Limb (tissue), 2 donors: ENCODE measurements around the gene TET2.

ENCODE experiments used
- DNase-seq, 2 donors: peaks; one replicate each; pipeline ENCODE4 v3.0.0-alpha.2; 2016; ENCODE audit errors: extremely low spot score in 2 of 2

TET2 gene

DNA sequence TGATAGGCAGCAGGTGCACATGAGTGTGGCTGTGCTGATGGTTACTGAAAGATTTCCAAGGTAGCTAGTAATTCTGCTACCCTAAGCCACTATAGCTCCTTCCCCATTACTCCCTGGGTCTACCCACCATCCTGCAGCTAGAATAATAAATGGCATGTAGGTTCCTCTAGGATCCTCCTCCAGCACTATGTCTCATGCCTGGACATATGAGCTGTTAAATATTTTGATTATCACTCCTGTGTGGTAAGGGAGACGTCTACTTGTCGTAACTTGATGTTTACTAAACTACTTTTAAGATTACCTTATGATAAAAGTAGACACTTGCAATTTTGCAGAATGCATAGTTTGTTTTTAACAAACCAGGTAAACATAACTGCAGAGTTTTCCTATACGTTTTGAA, 35.5 kb downstream of the TET2 start:
- DNase-seq, result no peak

DNA sequence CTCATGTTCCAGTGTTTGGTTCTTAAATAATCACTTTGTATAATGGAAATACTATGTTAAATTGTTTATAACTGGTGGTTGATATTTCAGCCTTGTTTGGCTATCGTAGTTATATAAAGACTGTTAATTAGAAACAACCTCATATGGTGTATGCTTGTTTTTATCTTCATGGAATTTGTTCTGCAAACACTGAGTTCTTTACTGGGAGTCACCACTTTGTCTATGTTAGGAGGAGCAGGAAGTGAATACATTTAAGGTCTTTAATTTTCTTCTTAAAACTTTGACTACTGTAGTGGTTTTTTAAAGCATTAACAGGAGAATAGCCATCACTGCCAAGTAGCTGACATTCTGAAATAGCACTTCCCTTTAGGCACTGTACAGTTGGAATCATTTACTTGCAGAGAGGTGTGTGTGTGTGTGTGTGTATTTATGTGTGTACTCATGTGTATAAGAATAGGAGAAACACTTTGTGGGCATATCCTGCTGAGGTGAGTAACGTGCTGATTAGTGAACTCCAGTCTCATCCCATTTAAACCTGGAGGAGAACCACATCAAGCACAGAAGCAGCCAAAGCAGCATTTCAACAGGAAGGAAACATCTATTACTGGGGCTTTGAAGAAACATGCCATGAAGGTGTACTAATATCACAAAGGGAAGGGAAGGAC, 37.8 kb downstream of the TET2 start:
- DNase-seq, result no peak

- DNase-seq, result no peak
Observed at GRCh38 chr4:105186701-105187161, 40.1 kb downstream of the TET2 start.

DNA sequence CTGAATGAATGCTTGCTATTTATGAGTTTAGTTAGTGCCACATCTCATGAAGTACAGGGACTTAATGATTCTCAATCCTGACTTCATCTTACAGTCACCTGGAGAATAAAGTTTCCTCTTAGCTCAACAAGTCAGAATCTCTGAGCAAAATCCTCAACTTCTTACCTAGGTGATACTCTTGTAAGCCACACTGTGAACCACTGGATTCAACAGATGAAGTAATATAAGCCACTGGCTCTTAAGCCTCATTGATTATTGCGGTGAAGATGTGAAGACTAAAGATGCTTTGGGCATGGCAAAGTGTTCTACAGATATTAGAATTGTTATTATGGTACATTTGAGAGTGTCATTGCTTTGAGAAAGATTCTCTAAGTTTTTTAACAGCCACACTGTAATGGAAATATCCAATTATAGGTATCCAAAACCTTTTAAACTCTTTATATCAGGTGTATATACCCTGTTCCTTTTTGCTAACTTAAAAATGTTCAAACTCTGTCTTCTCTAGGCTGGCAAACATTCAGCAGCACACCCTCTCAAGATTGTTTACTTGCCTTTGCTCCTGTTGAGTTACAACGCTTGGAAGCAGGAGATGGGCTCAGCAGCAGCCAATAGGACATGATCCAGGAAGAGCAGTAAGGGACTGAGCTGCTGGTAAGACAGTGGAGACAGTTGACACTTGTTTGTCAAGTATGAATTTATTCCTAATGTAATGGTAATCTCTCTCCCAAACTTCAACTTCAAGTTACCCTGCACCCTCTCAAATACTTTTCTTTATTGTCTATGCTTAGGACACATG, 43.4 kb downstream of the TET2 start:
- DNase-seq, result no peak

GRCh38 chr4:105191621-105192210, 45.0 kb downstream of the TET2 start:
- DNase-seq, result no peak

DNA sequence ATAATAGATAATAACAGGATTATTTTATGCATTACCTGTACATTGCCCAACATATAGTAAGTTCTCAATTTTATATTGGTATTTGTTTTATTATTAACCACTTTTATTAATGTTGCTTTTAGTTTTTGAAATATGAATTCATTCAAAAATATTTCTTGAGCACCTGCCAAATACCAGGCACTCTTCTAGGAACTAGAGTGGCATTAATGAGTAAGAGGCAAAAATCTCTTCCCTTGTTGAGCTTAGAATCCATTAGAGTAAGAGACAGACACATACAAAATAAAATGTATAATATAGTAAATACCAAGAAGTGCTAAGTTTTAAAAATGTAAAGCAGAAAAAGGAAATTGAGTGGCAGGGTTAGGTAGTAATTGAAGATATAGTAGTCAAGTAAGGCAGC, 45.8 kb downstream of the TET2 start:
- no peak for DNase-seq

- no peak for DNase-seq
Observed at GRCh38 chr4:105192910-105193309, 46.2 kb downstream of the TET2 start.

DNA sequence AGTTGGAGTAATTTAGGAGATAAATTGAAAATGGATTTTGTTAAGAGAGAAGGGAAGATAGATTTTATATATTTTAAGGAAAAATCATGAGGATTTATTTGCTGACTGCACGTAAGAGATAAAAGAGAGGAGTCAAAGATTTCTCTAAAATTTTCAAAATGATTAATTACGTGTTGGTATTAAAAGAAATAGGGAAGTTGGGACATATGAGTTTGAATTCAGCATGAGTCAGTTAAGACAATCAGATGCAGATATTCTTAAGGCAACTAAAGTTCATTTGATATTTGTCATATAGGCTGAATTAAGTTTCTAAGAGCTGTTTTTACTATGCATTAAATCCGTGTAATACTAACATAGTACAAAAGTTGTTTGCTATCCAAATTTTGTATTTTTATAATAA, 46.9 kb downstream of the TET2 start:
- no peak for DNase-seq

- DNase-seq, result no peak
Observed at GRCh38 chr4:105194328-105195231, 47.9 kb downstream of the TET2 start.

DNA sequence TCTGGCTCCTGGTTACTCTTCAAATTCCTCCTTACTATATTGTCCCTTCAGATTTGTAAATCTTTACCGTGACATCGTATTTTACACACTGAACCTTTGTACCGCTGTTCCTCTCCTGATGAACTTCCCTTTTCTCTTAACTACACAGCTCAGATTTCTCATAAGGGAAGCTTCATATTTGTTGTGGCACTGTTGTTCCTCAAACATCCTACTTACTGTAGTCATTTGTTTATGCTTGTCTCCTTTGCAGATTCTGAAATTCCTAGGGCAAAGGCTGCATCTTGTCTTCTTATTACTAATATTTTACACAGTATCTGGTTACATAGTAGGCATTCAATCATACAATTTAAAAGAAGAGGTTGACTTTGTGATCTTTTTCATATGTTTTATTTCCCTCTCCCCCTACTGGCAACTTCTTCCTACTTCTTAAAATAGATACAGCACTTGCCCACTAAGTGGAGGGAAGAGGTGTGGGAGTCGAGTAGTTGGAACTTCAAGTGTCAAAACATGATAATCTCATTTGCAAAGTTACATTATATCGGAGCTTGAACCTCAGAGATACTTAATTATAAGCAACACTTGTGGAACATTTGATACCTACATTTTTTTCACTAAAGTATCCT, 50.0 kb downstream of the TET2 start:
- DNase-seq, result no peak

DNA sequence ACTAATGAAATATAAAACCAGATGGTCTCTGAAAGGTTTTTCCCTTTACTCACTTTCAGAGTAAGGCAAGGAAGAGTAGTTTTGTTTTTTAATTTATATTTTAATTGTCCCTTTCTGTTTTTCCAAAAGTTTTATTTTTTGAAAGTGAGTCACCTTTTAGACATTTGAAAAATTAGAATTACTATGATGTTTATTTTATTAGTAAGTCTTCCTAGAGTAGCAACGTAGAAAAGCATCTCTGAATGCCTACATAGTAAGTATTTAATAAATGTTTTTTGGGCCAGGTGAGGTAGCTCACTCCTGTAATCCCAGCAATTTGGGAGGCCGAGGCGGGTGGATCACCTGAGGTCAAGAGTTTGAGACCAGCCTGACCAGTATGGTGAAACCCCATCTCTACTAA, 51.1 kb downstream of the TET2 start:
- no peak for DNase-seq

DNA sequence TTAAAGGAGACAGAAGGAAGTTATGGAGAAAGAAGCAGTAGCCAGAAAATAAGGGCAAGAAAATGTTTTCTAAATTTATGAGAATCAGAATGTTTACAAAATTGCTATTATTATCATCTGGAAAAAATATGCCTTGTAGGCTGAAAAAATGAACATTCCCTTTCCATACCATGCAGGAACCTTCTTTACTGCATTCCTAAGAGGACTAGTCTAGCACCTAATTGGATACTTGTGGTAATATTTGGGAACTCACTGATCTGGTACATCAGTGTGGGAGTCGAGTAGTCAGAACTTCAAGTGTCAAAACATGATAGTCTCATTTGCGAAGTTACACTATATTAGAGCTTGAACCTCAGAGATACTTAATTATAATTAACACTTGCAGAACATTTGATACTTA, 51.9 kb downstream of the TET2 start:
- DNase-seq, result no peak

DNA sequence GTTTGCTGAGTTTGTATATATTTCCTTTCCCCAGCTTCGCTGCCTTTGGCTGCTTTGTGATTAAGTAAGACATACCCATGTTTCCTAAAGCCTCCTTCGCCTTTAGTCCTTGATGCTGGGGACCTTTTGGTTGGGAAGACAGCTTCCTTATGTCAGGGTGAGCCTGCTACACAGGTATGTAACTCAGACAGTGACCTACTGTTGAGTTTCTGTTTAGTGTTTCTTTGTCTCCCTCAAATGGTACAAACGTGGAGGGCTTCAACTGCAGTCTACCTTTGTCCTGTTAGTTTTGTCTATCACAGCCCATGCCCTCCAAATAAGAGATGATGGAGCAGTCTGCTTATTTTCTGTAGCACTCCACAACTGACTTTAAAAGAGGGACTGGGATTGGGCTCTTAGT, 59.5 kb downstream of the TET2 start:
- DNase-seq, result no peak

- no peak for DNase-seq
Observed at GRCh38 chr4:105207386-105207785, 60.7 kb downstream of the TET2 start.

- no peak for DNase-seq
Observed at GRCh38 chr4:105208561-105208960, 61.9 kb downstream of the TET2 start.

- no peak for DNase-seq
Observed at GRCh38 chr4:105210916-105211315, 64.2 kb downstream of the TET2 start.

DNA sequence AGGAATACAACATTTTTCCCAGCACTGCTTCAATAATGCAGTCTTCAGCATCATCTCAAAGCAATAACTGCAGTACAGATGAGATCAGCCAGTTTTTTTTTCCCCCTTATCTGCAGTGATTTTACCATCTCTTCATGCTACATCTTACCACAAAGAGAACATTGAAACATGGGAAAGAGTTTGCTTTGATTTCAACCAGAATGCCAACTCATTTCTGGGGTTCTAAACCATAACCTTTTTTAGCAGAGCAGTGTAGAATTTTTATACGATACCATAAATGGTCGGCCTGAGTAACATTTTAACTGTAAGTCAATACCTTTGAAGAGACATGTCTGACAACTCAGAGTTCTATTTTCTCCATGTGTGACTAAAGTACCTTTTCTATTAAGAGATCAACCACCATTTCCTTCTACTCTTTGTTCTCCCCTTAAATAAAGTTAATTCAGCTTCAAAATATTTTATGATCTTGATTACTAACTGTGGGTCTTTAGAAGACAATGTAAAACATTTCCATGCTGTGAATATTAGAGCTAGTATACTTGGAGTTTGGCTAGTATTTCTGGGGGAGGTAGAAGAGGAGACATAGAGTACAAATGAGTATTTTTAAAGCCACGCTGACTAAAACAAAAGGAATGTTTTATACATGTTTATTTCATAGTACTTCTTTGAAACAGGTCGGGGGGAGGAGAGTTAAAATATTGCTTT, 69.1 kb downstream of the TET2 start:
- no peak for DNase-seq

DNA sequence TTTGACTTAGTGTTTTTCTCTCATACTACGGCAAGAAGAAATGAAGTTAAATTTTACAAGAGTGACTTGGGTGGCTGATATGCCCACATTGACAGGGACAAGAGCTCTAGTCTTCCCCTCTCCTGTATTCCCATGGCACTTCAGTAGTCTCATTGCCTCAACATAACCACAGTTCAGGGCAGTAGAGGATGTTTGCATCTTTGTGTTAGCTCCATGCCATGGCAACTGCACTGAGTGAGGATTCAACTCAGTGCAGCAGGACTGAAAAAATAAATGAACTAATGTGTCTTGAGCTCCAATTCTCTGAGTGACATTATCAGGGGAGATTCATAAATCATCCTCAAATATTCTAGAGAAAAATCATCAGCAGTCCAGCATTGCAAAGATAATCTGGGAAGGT, 78.8 kb downstream of the TET2 start:
- no peak for DNase-seq

DNA sequence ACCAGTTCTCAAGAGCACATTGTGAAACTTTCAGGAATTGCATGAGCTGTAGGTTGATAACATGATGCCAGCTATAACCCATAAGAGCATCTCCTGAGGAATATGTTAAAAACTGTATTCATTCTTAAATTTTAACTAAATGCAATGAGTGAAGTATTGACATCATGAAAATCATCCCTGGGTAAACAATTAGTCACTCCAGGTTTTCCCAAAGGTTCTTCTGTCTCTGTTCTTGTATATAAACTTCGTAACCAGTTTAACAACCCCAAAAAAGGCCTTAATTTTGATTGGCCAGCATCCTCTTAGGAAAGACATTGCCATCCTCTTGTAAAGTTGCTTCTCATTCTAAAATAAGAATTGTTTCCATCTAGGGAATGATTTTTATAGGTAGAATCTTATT, 80.4 kb downstream of the TET2 start:
- no peak for DNase-seq

DNA sequence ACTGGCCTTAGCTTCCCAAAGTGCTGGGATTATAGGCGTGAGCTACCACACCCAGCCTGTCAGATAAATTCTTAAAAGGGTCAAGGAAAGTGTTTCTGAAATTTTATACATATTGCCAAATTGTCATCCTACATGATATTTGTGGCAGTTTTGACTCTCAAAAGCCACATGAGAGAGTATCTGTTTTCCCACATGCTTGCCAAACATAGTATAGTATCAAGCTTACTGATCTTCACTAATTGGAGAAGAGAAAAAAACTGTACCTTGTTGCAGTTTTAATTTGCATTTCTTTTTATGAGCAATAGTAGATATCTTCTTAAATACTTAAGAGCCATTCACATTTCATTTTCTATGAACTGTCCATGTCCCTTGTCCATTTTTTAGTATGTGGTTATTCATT, 83.6 kb downstream of the TET2 start:
- no peak for DNase-seq

- DNase-seq, result no peak
Observed at GRCh38 chr4:105232374-105232773, 85.7 kb downstream of the TET2 start.
